PC-3 (cell line): Measurements from ENCODE around the gene RGS17. TPM values are rescaled to one million over a fixed set of nuclear protein-coding genes. Genes with fewer than 3 reads are reported as not detected.

Experiments used
- ATAC-seq: fragments of 200-7000 bp; cut with Tn5 transposase; 2 replicates; pipeline ENCODE4 v1.9.1; 2020; ENCODE audit warnings: mild to moderate bottlenecking, moderate library complexity
- BruUV-seq: library from RNA; stranded (reverse); fragments of 400-500 nt; replicated peaks from 2 replicates; lab custom pipeline; 2021; lab: Mats Ljungman, UMichigan
- CTCF ChIA-PET: fragments of 300-600 bp; sonication (Branson Sonifier 250); formaldehyde crosslinking; loops from one replicate; lab custom pipeline; 2022; ENCODE audit warnings: antibody characterized with exemption; lab: Charles Lee
- POLR2A ChIA-PET: fragments of 300-600 bp; sonication (Branson Sonifier 250); formaldehyde crosslinking; loops from one replicate; lab custom pipeline; 2022; ENCODE audit warnings: antibody characterized with exemption; ENCODE audit not compliant: unreplicated experiment; lab: Charles Lee
- DNase-seq: peaks from one replicate; pipeline ENCODE4 v3.0.0-alpha.2; 2015
- H2AFZ ChIP-seq: fragments of 300-600 bp; sonication (generic); 2 replicates; pipeline ENCODE4 v1.6.0; 2016; ENCODE audit warnings: antibody characterized with exemption, low read length
- H3F3A ChIP-seq: fragments of 300-600 bp; sonication (generic); one replicate; pipeline ENCODE4 v1.6.0; 2017; ENCODE audit warnings: antibody characterized with exemption, low read length, control low read depth, mild to moderate bottlenecking; ENCODE audit not compliant: unreplicated experiment
- H3K27ac ChIP-seq: fragments of 300-600 bp; sonication (generic); 2 replicates; pipeline ENCODE4 v1.5.1; 2016; ENCODE audit warnings: mild to moderate bottlenecking, low read length
- H3K27me3 ChIP-seq: fragments of 300-600 bp; sonication (generic); 2 replicates; pipeline ENCODE4 v1.6.1; 2016; ENCODE audit warnings: low read length, mixed read lengths
- H3K36me3 ChIP-seq: fragments of 300-600 bp; sonication (generic); 2 replicates; pipeline ENCODE4 v1.6.1; 2016; ENCODE audit warnings: low read depth, mixed run types, low read length, mixed read lengths
- H3K4me1 ChIP-seq: fragments of 300-600 bp; sonication (generic); 2 replicates; pipeline ENCODE4 v1.5.1; 2016; ENCODE audit warnings: low read length; ENCODE audit not compliant: insufficient read depth
- H3K4me2 ChIP-seq: fragments of 300-600 bp; sonication (generic); 2 replicates; pipeline ENCODE4 v1.6.0; 2016; ENCODE audit warnings: low read length
- H3K4me3 ChIP-seq: fragments of 300-600 bp; sonication (generic); 2 replicates; pipeline ENCODE4 v1.5.1; 2016; ENCODE audit warnings: mild to moderate bottlenecking, low read length, mixed read lengths
- H3K79me2 ChIP-seq: fragments of 300-600 bp; sonication (generic); 2 replicates; pipeline ENCODE4 v1.6.1; 2017; ENCODE audit warnings: low read length, mixed read lengths
- H3K9ac ChIP-seq: fragments of 300-600 bp; sonication (generic); 2 replicates; pipeline ENCODE4 v1.6.0; 2016; ENCODE audit warnings: mild to moderate bottlenecking, low read length
- H3K9me2 ChIP-seq: fragments of 300-600 bp; sonication (generic); replicated peaks from 2 replicates; pipeline ENCODE4 v1.6.1; 2016; ENCODE audit warnings: mixed run types, low read length, mixed read lengths
- H3K9me3 ChIP-seq: fragments of 300-600 bp; sonication (generic); 2 replicates; pipeline ENCODE4 v1.6.1; 2016; ENCODE audit warnings: low read length, mixed read lengths
- H4K20me1 ChIP-seq: fragments of 300-600 bp; sonication (generic); 2 replicates; pipeline ENCODE4 v1.6.1; 2016; ENCODE audit warnings: low read length, mixed read lengths
- CTCF ChIP-seq: fragments of 300-600 bp; sonication (generic); conservative IDR thresholded peaks from 2 replicates; pipeline ENCODE4 v1.5.1; 2017; ENCODE audit warnings: antibody characterized with exemption, low read depth, mild to moderate bottlenecking, low read length
- EZH2 ChIP-seq: fragments of 300-600 bp; sonication (generic); IDR thresholded peaks from one replicate; pipeline ENCODE4 v1.6.1; 2017; ENCODE audit warnings: antibody characterized with exemption, mild to moderate bottlenecking, low read length; ENCODE audit not compliant: unreplicated experiment
- EZH2phosphoT487 ChIP-seq: fragments of 300-600 bp; sonication (generic); IDR thresholded peaks from 2 replicates; pipeline ENCODE4 v1.6.1; 2018; ENCODE audit warnings: mild to moderate bottlenecking, antibody characterized with exemption, low read length, borderline replicate concordance
- intact Hi-C: fragments of 100-400 bp; cut with micrococcal nuclease; formaldehyde crosslinking; loops from 2 replicates; pipeline ENCODE4 v1.9.0; 2023
- total RNA-seq: library from RNA; depleted of rRNA; stranded (reverse); fragments of >200 nt; gene quantifications from 2 replicates; pipeline ENCODE4 v1.2.3, GENCODE V29; 2014

Gene RGS17
- total RNA-seq, 1 experiment from 2014 or later: 1.4 TPM

GRCh38 chr6:153099636-153100035 is 31.4 kb downstream of the RGS17 start:
- Histone ChIP-seq H3K79me2 (no peaks in the 10 kb centered on the region), H3K4me2 (no peak overlapping the region), H4K20me1 (no peaks in the 10 kb centered on the region), H3K36me3 (no peaks in the 10 kb centered on the region), H3K9me3 (no peaks in the 10 kb centered on the region), H3K9me2 (no peaks in the 10 kb centered on the region), H3K4me1 (no peaks in the 10 kb centered on the region), H3K4me3 (no peak overlapping the region), H3K27me3 (no peaks in the 10 kb centered on the region), H2AFZ (no peak overlapping the region), H3F3A (no peaks in the 10 kb centered on the region), H3K9ac (no peak overlapping the region), H3K27ac (no peak overlapping the region)
- BruUV-seq: no TSS peak
- TF ChIP-seq CTCF (no peak), EZH2phosphoT487 (no peak), EZH2 (no peak)
- no peak for ATAC-seq
- POLR2A ChIA-PET: no interaction called here
- CTCF ChIA-PET: interaction anchor here (0.6 kb wide), 1 partner anchor 68 kb away, joined by 4 read pairs; no protein-coding TSS in a partner anchor
- intact Hi-C loops: no loop called here
- DNase-seq: no peak

GRCh38 chr6:153096792-153097191 is 34.3 kb downstream of the RGS17 start:
- no peaks in the 10 kb centered on the region for H3F3A ChIP-seq
- ChIA-PET POLR2A (no interaction called here), CTCF (no interaction called here)
- H3K9me3 ChIP-seq: no peaks in the 10 kb centered on the region
- DNase-seq: no peak
- TF ChIP-seq EZH2phosphoT487: no peak
- TF ChIP-seq CTCF: no peak
- TF ChIP-seq EZH2: no peak
- H3K4me3 ChIP-seq: no peak overlapping the region
- H3K4me2 ChIP-seq: no peak overlapping the region
- no peaks in the 10 kb centered on the region for H4K20me1 ChIP-seq
- BruUV-seq: no TSS peak
- no peak overlapping the region for H3K27ac ChIP-seq
- H3K79me2 ChIP-seq: no peaks in the 10 kb centered on the region
- intact Hi-C loops: no loop called here
- H3K9me2 ChIP-seq: no peaks in the 10 kb centered on the region
- H3K27me3 ChIP-seq: no peaks in the 10 kb centered on the region
- H3K36me3 ChIP-seq: no peaks in the 10 kb centered on the region
- H2AFZ ChIP-seq: no peak overlapping the region
- H3K4me1 ChIP-seq: peaks cover 17% of the 10 kb centered on the region
- ATAC-seq: no peak
- no peak overlapping the region for H3K9ac ChIP-seq

- no peak for TF ChIP-seq CTCF
- TF ChIP-seq EZH2phosphoT487: no peak
- no peak for TF ChIP-seq EZH2
- no peaks in the 10 kb centered on the region for H3K27me3 ChIP-seq
- ATAC-seq (no peak), DNase-seq (no peak)
- no peak overlapping the region for H3K9ac ChIP-seq
- intact Hi-C loops: no loop called here
- H3K4me3 ChIP-seq: no peak overlapping the region
- CTCF ChIA-PET: interaction anchor here (0.5 kb wide), 1 partner anchor 64 kb away, joined by 3 read pairs; no protein-coding TSS in a partner anchor
- H3F3A ChIP-seq: no peaks in the 10 kb centered on the region
- peaks cover 21% of the 10 kb centered on the region for H3K4me1 ChIP-seq
- no peaks in the 10 kb centered on the region for H4K20me1 ChIP-seq
- H3K4me2 ChIP-seq: no peak overlapping the region
- no peaks in the 10 kb centered on the region for H3K9me2 ChIP-seq
- no peaks in the 10 kb centered on the region for H3K36me3 ChIP-seq
- no peaks in the 10 kb centered on the region for H3K9me3 ChIP-seq
- POLR2A ChIA-PET: no interaction called here
- no peak overlapping the region for H2AFZ ChIP-seq
- BruUV-seq: no TSS peak
- H3K27ac ChIP-seq: no peak overlapping the region
- no peaks in the 10 kb centered on the region for H3K79me2 ChIP-seq
Measured at GRCh38 chr6:153096031-153096430, 35.1 kb downstream of the RGS17 start.
